ENCODE data around the gene SLC12A8. TPM values are rescaled to one million over a fixed set of nuclear protein-coding genes. Genes with fewer than 3 reads are reported as not detected.

SLC12A8 gene
- total and polyA plus RNA-seq, 8 donors, result 1.5 to 31.7 (median 12.3) TPM

DNA sequence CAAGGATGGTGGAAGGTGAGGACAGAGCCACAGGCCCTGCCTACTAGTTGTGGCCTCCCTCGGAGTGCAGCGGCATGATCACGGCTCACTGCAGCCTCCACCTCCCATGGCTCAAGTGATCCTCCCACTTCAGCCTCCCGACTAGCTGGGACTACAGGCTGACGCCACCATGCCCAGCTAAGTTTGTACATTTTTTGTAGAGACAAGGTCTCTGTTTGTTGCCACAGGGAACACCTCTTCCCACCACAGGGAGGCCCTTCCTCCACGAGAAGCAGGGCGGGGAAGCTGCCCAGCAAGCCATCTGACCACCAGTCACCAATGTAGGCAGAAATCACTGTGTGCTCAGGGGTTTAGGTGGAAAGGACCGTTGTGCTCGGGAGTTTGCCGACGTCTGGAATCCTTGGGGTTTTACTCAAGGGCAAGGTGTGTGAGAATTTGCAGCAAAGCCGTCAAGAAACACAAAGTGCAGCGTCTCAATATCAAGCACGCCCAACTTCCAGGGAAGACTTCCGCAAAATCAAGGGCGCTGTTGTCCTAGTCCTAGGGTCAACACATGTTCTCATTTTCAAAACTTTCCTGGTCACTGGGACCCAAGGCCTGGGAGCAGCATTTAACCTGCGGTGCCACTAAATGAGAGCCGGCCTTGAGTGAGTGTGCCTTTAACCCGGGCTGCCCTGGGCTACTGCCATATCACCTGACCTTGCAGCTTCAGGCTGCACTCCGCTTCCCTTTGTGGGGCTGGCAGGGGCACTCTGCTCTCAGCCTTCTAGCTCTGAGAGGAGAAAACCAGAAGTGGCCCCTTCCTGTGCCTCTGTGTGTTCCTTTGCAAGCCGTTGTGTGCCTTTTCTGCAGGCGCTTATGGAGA lies 65.7 kb downstream of the SLC12A8 start:
- H3K27ac ChIP-seq, result peak overlapping the region in 4 of 5 donors; percentile 15 to 70 (median 40)
- H3K9me3 ChIP-seq, result no peaks in the 10 kb centered on the region
- 77 to 90% (median 83%) methylated on average over 18 to 22 of the region's 22 CpGs for WGBS, 5 donors

DNA sequence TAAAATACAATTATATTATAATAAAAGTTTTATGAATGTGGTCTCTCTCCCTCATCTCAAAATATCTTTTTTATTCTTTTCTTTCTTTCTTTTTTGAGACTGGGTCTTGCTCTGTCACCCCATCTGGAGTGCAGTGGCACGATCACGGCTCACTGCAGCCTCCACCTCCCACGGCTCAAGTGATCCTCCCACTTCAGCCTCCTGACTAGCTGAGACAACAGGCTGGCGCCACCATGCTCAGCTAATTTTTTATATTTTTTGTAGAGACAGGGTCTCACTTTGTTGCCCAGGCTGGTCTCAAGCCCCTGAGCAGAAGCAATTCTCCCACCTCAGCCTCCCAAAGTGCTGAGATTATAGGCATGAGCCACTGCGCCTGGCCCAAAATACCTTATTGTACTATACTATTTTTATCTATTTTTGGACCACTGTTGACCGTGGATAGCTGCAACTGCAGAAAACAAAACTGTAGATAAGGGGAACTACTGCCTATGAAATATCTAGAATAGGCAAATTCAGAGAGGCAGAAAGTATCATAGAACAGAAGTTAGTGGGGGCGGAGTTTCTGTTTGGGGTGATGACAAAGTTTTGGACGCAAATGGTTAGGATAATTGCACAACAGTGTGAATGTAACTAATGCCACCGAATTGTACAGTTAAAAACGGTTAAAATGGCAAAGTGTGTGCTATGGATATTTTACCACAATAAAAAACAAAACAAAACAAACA lies 66.6 kb downstream of the SLC12A8 start:
- 76 to 93% (median 87%) methylated on average over 10 of the region's 10 CpGs for WGBS, 5 donors
- intact Hi-C loops (cut with DNase I; ENCODE audit: low total_unique reads), result no loop called here
- Histone ChIP-seq H3K27me3 (no peaks in the 10 kb centered on the region), H3K36me3 (no peaks in the 10 kb centered on the region), H3K4me3 (no peak overlapping the region), H3K4me1 (peaks cover 13 to 63% (median 40%) of the 10 kb centered on the region in 4 donors), H3K9me3 (no peaks in the 10 kb centered on the region), H3K27ac (peak overlapping the region in 1 of 5 donors; percentile 70)
- no peak for DNase-seq
- TF ChIP-seq POLR2AphosphoS5 (IDR thresholded peaks at IDR 0.05) (no peak), EP300 (IDR thresholded peaks at IDR 0.05) (no peak), POLR2A (IDR thresholded peaks at IDR 0.05) (no peak)
- TF ChIP-seq, protein P1, sequence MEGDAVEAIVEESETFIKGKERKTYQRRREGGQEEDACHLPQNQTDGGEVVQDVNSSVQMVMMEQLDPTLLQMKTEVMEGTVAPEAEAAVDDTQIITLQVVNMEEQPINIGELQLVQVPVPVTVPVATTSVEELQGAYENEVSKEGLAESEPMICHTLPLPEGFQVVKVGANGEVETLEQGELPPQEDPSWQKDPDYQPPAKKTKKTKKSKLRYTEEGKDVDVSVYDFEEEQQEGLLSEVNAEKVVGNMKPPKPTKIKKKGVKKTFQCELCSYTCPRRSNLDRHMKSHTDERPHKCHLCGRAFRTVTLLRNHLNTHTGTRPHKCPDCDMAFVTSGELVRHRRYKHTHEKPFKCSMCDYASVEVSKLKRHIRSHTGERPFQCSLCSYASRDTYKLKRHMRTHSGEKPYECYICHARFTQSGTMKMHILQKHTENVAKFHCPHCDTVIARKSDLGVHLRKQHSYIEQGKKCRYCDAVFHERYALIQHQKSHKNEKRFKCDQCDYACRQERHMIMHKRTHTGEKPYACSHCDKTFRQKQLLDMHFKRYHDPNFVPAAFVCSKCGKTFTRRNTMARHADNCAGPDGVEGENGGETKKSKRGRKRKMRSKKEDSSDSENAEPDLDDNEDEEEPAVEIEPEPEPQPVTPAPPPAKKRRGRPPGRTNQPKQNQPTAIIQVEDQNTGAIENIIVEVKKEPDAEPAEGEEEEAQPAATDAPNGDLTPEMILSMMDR (IDR thresholded peaks at IDR 0.05), result no peak

More for the DNA sequence above, 65.7 kb downstream of the SLC12A8 start:
- H3K4me3 ChIP-seq, result no peak overlapping the region
- H3K36me3 ChIP-seq, result no peaks in the 10 kb centered on the region
- DNase-seq, result no peak
- H3K27me3 ChIP-seq, result no peaks in the 10 kb centered on the region
- intact Hi-C loops (cut with DNase I; ENCODE audit: low total_unique reads), result no loop called here
- TF ChIP-seq POLR2A (IDR thresholded peaks at IDR 0.05) (no peak), EP300 (IDR thresholded peaks at IDR 0.05) (no peak), POLR2AphosphoS5 (IDR thresholded peaks at IDR 0.05) (no peak)
- TF ChIP-seq, protein P1 (IDR thresholded peaks at IDR 0.05), result no peak
- H3K4me1 ChIP-seq, result peaks cover 6 to 54% (median 31%) of the 10 kb centered on the region in 4 donors

DNA sequence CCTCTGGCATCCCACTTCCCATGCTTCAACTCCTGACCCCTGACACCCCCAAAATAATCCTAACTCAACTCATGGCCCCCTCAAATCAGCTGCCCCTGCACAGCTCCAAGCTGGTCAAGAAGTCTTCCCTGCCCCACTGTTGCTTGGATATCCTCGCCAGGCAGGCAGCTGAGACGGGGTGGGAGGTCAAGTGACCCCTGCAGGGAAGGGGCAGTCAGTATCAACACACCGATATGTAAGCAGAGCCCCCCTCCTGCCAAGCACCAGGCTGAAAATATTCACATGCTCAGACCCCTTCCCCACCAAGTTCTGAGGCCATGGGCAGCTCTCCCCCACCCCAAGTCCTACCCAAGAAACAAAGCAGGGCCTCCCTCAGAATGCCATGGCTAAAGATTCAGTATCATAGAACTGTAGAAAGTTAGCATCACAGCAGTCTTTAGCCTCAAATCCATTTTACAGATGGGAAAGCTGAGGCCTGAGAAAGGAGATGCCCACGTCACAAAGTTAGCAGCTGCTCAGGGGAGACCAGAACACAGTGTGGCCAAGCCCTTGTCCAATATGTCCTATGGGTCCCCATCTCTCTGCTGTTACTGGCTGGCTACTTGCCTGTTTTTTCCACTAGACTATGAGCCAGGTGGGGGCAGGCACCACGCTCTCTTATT lies 67.8 kb downstream of the SLC12A8 start:
- intact Hi-C loops (cut with DNase I; ENCODE audit: low total_unique reads), result no loop called here
- Histone ChIP-seq H3K9me3 (no peaks in the 10 kb centered on the region), H3K4me1 (peaks cover 13 to 71% (median 39%) of the 10 kb centered on the region in 4 donors), H3K27ac (peak overlapping the region in 1 of 5 donors; percentile 10), H3K4me3 (no peak overlapping the region), H3K36me3 (no peaks in the 10 kb centered on the region), H3K27me3 (no peaks in the 10 kb centered on the region)
- TF ChIP-seq POLR2A (IDR thresholded peaks at IDR 0.05) (no peak), POLR2AphosphoS5 (IDR thresholded peaks at IDR 0.05) (no peak), EP300 (IDR thresholded peaks at IDR 0.05) (no peak)
- TF ChIP-seq, protein P1 (IDR thresholded peaks at IDR 0.05), result no peak
- WGBS, 5 donors, result 88 to 93% (median 89%) methylated on average over 4 to 5 of the region's 5 CpGs
- DNase-seq, result no peak

All from stomach (tissue), 9 donors.